Common myeloid progenitor, CD34-positive (primary cell): ENCODE measurements around the gene ADAMTSL4.

ENCODE experiments used
- CTCF ChIA-PET: fragments of 350-600 bp; sonication (Branson Sonifier 250); formaldehyde crosslinking; loops from one replicate; lab custom pipeline; 2021; ENCODE audit warnings: antibody characterized with exemption; lab: Charles Lee
- POLR2A ChIA-PET: fragments of 350-600 bp; sonication (Branson Sonifier 250); formaldehyde crosslinking; loops from one replicate; lab custom pipeline; 2021; ENCODE audit warnings: antibody characterized with exemption; lab: Charles Lee
- DNase-seq, 3 donors: peaks; one replicate each; pipeline versions ENCODE4 v3.0.0 to v3.0.0-alpha.2; 2013
- H3K27ac ChIP-seq, 2 experiments: 1 replicate in 1 of 2; 2 replicates in 1 of 2; pipeline ENCODE4 v1.7.0; 2013; ENCODE audit warnings: inconsistent platforms in 2 of 2, low read length in 2 of 2, mild to moderate bottlenecking in 2 of 2, low read depth in 1 of 2, moderate library complexity in 1 of 2; ENCODE audit not compliant: severe bottlenecking in 2 of 2, insufficient read depth in 1 of 2, poor library complexity in 1 of 2
- H3K27me3 ChIP-seq, 5 experiments: replicated peaks in 2 of 5; 1 replicate in 3 of 5; 2 replicates in 2 of 5; pipeline versions ENCODE4 v1.6.1 to v1.7.0; 2013; ENCODE audit warnings: low read length in 4 of 5, mild to moderate bottlenecking in 2 of 5, moderate library complexity in 2 of 5, inconsistent platforms in 1 of 5; ENCODE audit not compliant: insufficient read depth in 5 of 5, control insufficient read depth in 4 of 5
- H3K36me3 ChIP-seq, 4 experiments: 1 replicate in 2 of 4; 2 replicates in 2 of 4; pipeline versions ENCODE4 v1.6.1 to v1.7.0; 2013; ENCODE audit warnings: low read length in 3 of 4, control low read depth in 1 of 4, mild to moderate bottlenecking in 1 of 4; ENCODE audit not compliant: control insufficient read depth in 4 of 4, insufficient read depth in 4 of 4
- H3K4me1 ChIP-seq, 4 experiments: 1 replicate in 3 of 4; 2 replicates in 1 of 4; pipeline versions ENCODE4 v1.6.1 to v1.7.1; 2013; ENCODE audit warnings: low read length in 3 of 4, mild to moderate bottlenecking in 3 of 4, control low read depth in 1 of 4, inconsistent platforms in 1 of 4, moderate library complexity in 1 of 4; ENCODE audit not compliant: control insufficient read depth in 4 of 4, insufficient read depth in 4 of 4; ENCODE audit errors: control extremely low read depth in 1 of 4
- H3K4me3 ChIP-seq, 7 experiments: 1 replicate in 4 of 7; 2 replicates in 3 of 7; pipeline versions ENCODE4 v1.5.1 to v1.7.0; 2013; ENCODE audit warnings: mild to moderate bottlenecking in 7 of 7, low read length in 6 of 7, moderate library complexity in 6 of 7, inconsistent platforms in 2 of 7, low read depth in 2 of 7, control low read depth in 1 of 7; ENCODE audit not compliant: insufficient read depth in 4 of 7, control insufficient read depth in 1 of 7; ENCODE audit errors: extremely low read depth in 1 of 7
- H3K9me3 ChIP-seq, 5 experiments: 1 replicate in 4 of 5; 2 replicates in 1 of 5; pipeline versions ENCODE4 v1.6.1 to v1.7.1; 2013; ENCODE audit warnings: low read length in 4 of 5, mild to moderate bottlenecking in 2 of 5, inconsistent platforms in 1 of 5, low read depth in 1 of 5, moderate library complexity in 1 of 5; ENCODE audit not compliant: control insufficient read depth in 4 of 5, insufficient read depth in 2 of 5; ENCODE audit errors: control extremely low read depth in 1 of 5
- WGBS: methylation state at CpG from one replicate; pipeline ENCODE4 v1.1.5; 2013; ENCODE audit not compliant: insufficient coverage; 5-methylcytosine and 5-hydroxymethylcytosine counted together

Gene ADAMTSL4

DNA sequence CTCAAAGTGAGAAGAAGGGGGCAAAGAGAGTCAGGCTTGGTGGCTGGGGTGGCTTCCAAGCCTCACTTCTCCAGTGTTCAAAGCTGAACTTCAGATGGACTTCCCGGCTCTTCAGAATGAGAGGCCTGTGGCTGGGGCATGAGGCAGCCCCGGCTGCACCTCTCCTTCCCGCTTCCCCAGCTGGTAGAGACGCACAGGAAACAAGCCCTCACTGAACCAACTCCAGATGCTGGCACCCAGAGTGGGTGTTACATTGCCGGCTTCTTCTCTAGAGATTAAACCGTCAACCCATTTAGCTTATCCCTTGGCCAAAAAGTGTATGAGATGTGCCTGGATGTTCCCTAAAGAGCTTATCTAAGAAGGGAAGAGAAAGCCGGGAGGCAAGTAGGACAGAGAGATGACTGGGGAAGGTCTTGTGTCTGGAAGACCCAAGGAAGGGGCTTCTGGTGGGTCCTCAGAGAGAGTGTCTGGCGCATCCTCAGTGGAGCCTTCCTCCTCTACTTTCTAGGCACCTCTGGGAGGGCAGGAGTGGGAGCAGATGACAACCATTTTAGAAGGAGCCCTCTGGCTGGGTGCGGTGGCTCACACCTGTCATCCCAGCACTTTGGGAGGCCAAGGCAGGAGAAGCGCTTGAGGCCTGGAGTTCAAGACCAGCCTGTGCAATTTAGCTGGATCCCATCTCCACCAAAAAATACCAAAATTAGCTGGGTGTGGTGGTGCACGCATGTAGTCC lies 2.0 kb downstream of the ADAMTSL4 start:
- Histone ChIP-seq H3K27me3 (no peaks in the 10 kb centered on the region), H3K9me3 (no peaks in the 10 kb centered on the region), H3K36me3 (peaks cover 4 to 9% (median 9%) of the 10 kb centered on the region in 4 experiments), H3K4me3 (peak overlapping the region in 2 of 7 experiments; percentile 19 to 39), H3K27ac (peak overlapping the region in 1 of 2 experiments; percentile 15), H3K4me1 (peaks cover 4 to 57% (median 48%) of the 10 kb centered on the region in 4 experiments)
- POLR2A ChIA-PET, result interaction anchor here (0.6 to 1.9 kb wide), 2 partner anchors 10 to 48 kb away, joined by 3 to 8 read pairs; no protein-coding TSS in a partner anchor
- CTCF ChIA-PET, result interaction anchor here (0.7 to 10.5 kb wide), 10 partner anchors 7 to 503 kb away, joined by 3 to 59 read pairs (median 4); no protein-coding TSS in a partner anchor
- WGBS, result 66% methylated on average over 7 of the region's 11 CpGs
- DNase-seq, result peak in 2 of 3 donors; percentile 43 to 46

DNA sequence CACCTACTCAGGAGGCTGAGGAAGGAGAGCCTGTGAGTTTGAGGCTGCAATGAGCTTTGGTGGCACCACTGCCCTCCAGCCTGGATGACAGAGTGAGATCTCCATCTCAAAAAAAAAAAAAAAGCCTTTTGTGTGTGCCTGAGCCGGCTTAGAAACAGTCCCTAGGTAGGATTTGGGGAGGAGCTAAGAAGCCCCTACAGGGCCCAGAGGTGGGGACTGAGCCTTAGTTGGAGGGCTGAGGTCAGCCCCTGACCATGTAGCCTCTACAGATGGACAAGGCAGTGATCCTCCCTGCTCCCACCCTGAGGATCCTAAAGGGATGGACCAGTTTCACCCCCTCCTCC lies 2.5 kb downstream of the ADAMTSL4 start:
- Histone ChIP-seq H3K9me3 (no peaks in the 10 kb centered on the region), H3K27ac (no peak overlapping the region), H3K4me3 (peak overlapping the region in 1 of 7 experiments; percentile 13), H3K36me3 (peaks cover 4 to 12% (median 11%) of the 10 kb centered on the region in 4 experiments), H3K4me1 (peaks cover 4 to 57% (median 48%) of the 10 kb centered on the region in 4 experiments), H3K27me3 (no peaks in the 10 kb centered on the region)
- ChIA-PET CTCF (interaction anchor here (0.6 to 10.5 kb wide), 13 partner anchors 7 to 503 kb away, joined by 3 to 59 read pairs (median 3); no protein-coding TSS in a partner anchor), POLR2A (interaction anchor here (0.5 to 1.0 kb wide), 2 partner anchors 9 to 189 kb away, joined by 3 read pairs; no protein-coding TSS in a partner anchor)
- DNase-seq, result peak in 2 of 3 donors; percentile 41 to 46
- WGBS, result no CpG with 5 or more reads among the region's 1 CpG

DNA sequence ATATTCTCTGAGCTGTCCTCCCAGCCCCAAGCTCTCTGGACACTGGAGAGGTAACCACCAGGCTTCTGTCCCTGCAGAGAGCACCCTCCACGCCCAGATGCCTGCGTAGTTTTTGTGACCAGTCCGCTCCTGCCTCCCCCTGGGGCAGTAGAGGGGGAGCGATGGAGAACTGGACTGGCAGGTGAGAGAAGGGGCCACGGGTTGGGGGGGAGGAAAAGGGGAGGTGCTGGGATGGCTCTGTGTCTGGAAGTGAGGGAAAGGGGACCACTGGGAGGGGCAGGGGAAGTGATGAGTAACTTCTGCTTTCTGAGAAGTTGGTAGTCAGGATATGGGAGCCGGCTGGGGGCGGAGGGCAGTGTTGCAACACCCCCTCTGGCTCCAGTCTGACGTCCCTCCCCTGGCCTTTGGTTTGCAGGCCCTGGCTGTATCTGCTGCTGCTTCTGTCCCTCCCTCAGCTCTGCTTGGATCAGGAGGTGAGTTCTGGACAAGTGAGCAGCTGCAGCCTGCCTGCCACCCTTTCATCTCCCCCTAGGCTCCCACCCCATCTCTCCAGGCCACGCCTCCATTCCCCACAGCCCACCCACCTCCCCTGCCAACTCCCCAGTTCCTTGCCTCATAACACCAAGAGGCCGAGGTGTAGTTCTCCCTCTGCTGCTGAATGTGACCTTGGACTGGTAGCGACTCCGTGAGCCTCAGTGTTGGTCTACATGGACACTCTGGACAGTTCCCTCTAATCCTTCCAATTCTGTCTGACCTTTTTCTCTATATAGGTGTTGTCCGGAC lies 3.1 kb downstream of the ADAMTSL4 start:
- ChIA-PET CTCF (interaction anchor here (0.6 to 10.5 kb wide), 11 partner anchors 6 to 502 kb away, joined by 3 to 59 read pairs (median 4); no protein-coding TSS in a partner anchor), POLR2A (interaction anchor here (0.5 to 1.0 kb wide), 2 partner anchors 8 to 190 kb away, joined by 3 read pairs; no protein-coding TSS in a partner anchor)
- Histone ChIP-seq H3K9me3 (no peaks in the 10 kb centered on the region), H3K4me1 (peaks cover 4 to 57% (median 48%) of the 10 kb centered on the region in 4 experiments), H3K36me3 (peaks cover 4 to 15% (median 11%) of the 10 kb centered on the region in 4 experiments), H3K27ac (peak overlapping the region; percentile 61 to 76), H3K4me3 (peak overlapping the region in 4 of 7 experiments; percentile 28 to 51 (median 38)), H3K27me3 (no peaks in the 10 kb centered on the region)
- peak; percentile 87 to 94 (median 92) for DNase-seq
- 18% methylated on average over 10 of the region's 13 CpGs for WGBS

- POLR2A ChIA-PET, result interaction anchor here (1.0 kb wide), 1 partner anchor 8 kb away, joined by 3 read pairs; no protein-coding TSS in a partner anchor
- peaks cover 4 to 59% (median 48%) of the 10 kb centered on the region in 4 experiments for H3K4me1 ChIP-seq
- peak overlapping the region in 4 of 7 experiments; percentile 4 to 51 (median 38) for H3K4me3 ChIP-seq
- peak overlapping the region; percentile 61 to 76 for H3K27ac ChIP-seq
- peaks cover 4 to 21% (median 14%) of the 10 kb centered on the region in 4 experiments for H3K36me3 ChIP-seq
- 85% methylated on average over 6 of the region's 12 CpGs for WGBS
- H3K27me3 ChIP-seq, result no peaks in the 10 kb centered on the region
- CTCF ChIA-PET, result no interaction called here
- no peaks in the 10 kb centered on the region for H3K9me3 ChIP-seq
- no peak for DNase-seq
Observed at GRCh38 chr1:150552911-150553289, 3.7 kb downstream of the ADAMTSL4 start.

- CTCF ChIA-PET, result interaction anchor here (0.6 to 0.8 kb wide), 2 partner anchors 21 to 95 kb away, joined by 3 read pairs; no protein-coding TSS in a partner anchor
Observed at GRCh38 chr1:150553392-150554085, 4.3 kb downstream of the ADAMTSL4 start.

GRCh38 chr1:150554086-150554452 lies 4.9 kb downstream of the ADAMTSL4 start:
- ChIA-PET POLR2A (no interaction called here), CTCF (interaction anchor here (0.6 to 0.8 kb wide), 2 partner anchors 22 to 95 kb away, joined by 3 read pairs; no protein-coding TSS in a partner anchor)
- WGBS, result 100% methylated on average over 5 of the region's 8 CpGs
- no peaks in the 10 kb centered on the region for H3K27me3 ChIP-seq
- no peak for DNase-seq
- H3K36me3 ChIP-seq, result peaks cover 4 to 26% (median 17%) of the 10 kb centered on the region in 4 experiments
- H3K4me3 ChIP-seq, result no peak overlapping the region
- no peaks in the 10 kb centered on the region for H3K9me3 ChIP-seq
- H3K27ac ChIP-seq, result peak overlapping the region in 1 of 2 experiments; percentile 76
- peaks cover 4 to 64% (median 45%) of the 10 kb centered on the region in 4 experiments for H3K4me1 ChIP-seq

More at GRCh38 chr1:150553392-150554085, 4.3 kb downstream of the ADAMTSL4 start:
- peaks cover 4 to 25% (median 17%) of the 10 kb centered on the region in 4 experiments for H3K36me3 ChIP-seq
- POLR2A ChIA-PET, result interaction anchor here (0.6 kb wide), 1 partner anchor 311 kb away, joined by 3 read pairs; no protein-coding TSS in a partner anchor
- no peaks in the 10 kb centered on the region for H3K27me3 ChIP-seq
- H3K4me1 ChIP-seq, result peaks cover 4 to 62% (median 47%) of the 10 kb centered on the region in 4 experiments
- DNase-seq, result no peak
- peak overlapping the region in 1 of 2 experiments; percentile 76 for H3K27ac ChIP-seq
- H3K9me3 ChIP-seq, result no peaks in the 10 kb centered on the region
- H3K4me3 ChIP-seq, result peak overlapping the region in 1 of 7 experiments; percentile 4
- 97% methylated on average over 20 of the region's 23 CpGs for WGBS
